ENCODE measurements around the gene TIGD3. TPM values are rescaled to one million over a fixed set of nuclear protein-coding genes. Genes with fewer than 3 reads are reported as not detected.

TIGD3 gene
- total and polyA plus RNA-seq, 2 of the 8 experiments (the other 6 are each of a cell fraction or from before 2014, with no cell fraction given): 1.1 to 1.3 TPM

- TF ChIP-seq USF2 (IDR thresholded peaks at IDR 0.05; ENCODE audit: low read length) (no peak), MAFK (IDR thresholded peaks at IDR 0.05; ENCODE audit: low read depth, low read length) (no peak)
Observed at GRCh38 chr11:65392186-65392829, 37.8 kb downstream of the TIGD3 start (continued).

Measured in H1 (cell line).